Measurements from ENCODE around the gene RPE.

The RPE gene

GRCh38 chr2:209969692-209970091 is 32.7 kb upstream of the RPE start:
- no peak overlapping the region for H3K27ac ChIP-seq
- TF ChIP-seq CTCF (IDR thresholded peaks at IDR 0.05), result no peak

- H3K27ac ChIP-seq, result no peak overlapping the region
- TF ChIP-seq ZFX (IDR thresholded peaks at IDR 0.05; ENCODE audit: borderline replicate concordance) (no peak), CTCF (IDR thresholded peaks at IDR 0.05) (no peak)
These were observed 32.2 kb upstream of the RPE start for GRCh38 chr2:209970271-209970670.

- H3K27ac ChIP-seq, result no peak overlapping the region
- no peak for TF ChIP-seq CTCF (IDR thresholded peaks at IDR 0.05)
- no peak for TF ChIP-seq ZFX (IDR thresholded peaks at IDR 0.05; ENCODE audit: borderline replicate concordance)
These were observed 31.7 kb upstream of the RPE start for GRCh38 chr2:209970711-209971110.

- H3K27ac ChIP-seq, result no peak overlapping the region
- TF ChIP-seq ZFX (IDR thresholded peaks at IDR 0.05; ENCODE audit: borderline replicate concordance), result no peak
- TF ChIP-seq CTCF (IDR thresholded peaks at IDR 0.05), result no peak
These were observed 29.1 kb upstream of the RPE start for GRCh38 chr2:209973328-209973727.

GRCh38 chr2:209974576-209974975 is 27.9 kb upstream of the RPE start:
- H3K27ac ChIP-seq, result no peak overlapping the region
- TF ChIP-seq CTCF (IDR thresholded peaks at IDR 0.05) (no peak), ZFX (IDR thresholded peaks at IDR 0.05; ENCODE audit: borderline replicate concordance) (no peak)

GRCh38 chr2:209976698-209977385 is 25.6 kb upstream of the RPE start:
- no peak overlapping the region for H3K27ac ChIP-seq
- TF ChIP-seq CTCF (IDR thresholded peaks at IDR 0.05) (no peak), ZFX (IDR thresholded peaks at IDR 0.05; ENCODE audit: borderline replicate concordance) (no peak)

- no peak overlapping the region for H3K27ac ChIP-seq
- TF ChIP-seq CTCF (IDR thresholded peaks at IDR 0.05) (peak; percentile 72), ZFX (IDR thresholded peaks at IDR 0.05; ENCODE audit: borderline replicate concordance) (no peak)
These were observed 24.8 kb upstream of the RPE start for GRCh38 chr2:209977386-209978239.

Data from 22Rv1 (cell line).